NCI-H82 (cell line): ENCODE data around the gene SLC29A3.
"Not testable (repeated sequence)": the region's sequence is repeated elsewhere in the genome, so short reads cannot be mapped to it uniquely, and the experiment has no call there.

Source experiments
- DNase-seq: peaks from one replicate; lab custom pipeline; 2025; lab: John Stamatoyannopoulos, UW

SLC29A3 gene

GRCh38 chr10:71283876-71284275, 35.2 kb upstream of the SLC29A3 start:
- DNase-seq = no peak

DNA sequence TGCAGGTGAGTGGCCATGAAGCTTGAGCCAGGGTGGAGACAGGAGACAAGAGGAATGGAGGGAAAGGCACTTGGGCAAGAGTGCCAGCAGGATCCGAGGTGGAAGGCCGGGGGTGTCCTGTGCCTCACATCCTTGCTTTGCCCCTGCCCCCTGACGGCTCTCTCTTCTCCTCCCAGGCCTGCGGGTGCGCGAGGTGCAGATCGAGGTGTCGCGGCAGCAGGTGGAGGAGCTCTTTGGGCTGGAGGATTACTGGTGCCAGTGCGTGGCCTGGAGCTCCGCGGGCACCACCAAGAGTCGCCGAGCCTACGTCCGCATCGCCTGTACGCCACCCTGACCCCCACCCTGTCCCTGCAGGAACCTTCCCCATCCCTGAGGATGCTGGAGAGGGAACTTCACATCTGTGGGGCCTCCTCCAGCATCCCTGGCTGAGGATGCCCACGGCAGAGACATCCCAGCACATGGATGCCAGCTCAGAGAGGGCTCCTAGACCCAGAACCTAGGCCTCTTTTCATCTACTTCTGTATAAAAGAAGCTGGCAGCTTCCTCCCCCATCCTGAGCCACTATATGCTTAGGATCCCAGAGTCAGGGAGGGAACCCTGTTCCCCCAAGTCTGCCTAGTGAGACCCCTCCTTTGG, 34.4 kb upstream of the SLC29A3 start:
- DNase-seq = no peak

GRCh38 chr10:71285180-71285545, 33.9 kb upstream of the SLC29A3 start:
- DNase-seq = peak; percentile 67

DNA sequence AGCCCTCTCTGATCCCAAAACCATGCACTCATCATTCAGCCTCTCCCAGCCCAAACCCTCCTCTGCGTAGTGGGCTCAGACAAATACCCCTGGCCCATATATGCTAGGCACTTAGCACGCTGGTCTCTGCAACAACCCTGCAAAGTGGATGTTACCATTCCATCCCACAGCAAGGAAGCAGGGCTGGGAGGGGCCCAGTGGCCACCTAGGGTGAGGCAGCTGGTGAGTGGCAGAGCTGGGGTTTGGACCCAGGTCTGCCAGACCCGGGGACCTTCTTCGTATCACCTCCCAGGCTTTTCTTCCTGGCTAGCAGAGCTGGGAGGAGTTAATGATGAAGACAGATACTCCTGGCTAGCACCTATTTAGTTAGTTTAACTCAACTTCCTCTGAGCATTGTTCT, 33.1 kb upstream of the SLC29A3 start:
- no peak for DNase-seq

- no peak for DNase-seq
Observed at GRCh38 chr10:71286521-71287294, 32.4 kb upstream of the SLC29A3 start.

- no peak for DNase-seq
Observed at GRCh38 chr10:71287456-71287855, 31.6 kb upstream of the SLC29A3 start.

- no peak for DNase-seq
Observed at GRCh38 chr10:71288461-71288860, 30.6 kb upstream of the SLC29A3 start.

- DNase-seq = no peak
Observed at GRCh38 chr10:71289421-71290130, 29.5 kb upstream of the SLC29A3 start.

DNA sequence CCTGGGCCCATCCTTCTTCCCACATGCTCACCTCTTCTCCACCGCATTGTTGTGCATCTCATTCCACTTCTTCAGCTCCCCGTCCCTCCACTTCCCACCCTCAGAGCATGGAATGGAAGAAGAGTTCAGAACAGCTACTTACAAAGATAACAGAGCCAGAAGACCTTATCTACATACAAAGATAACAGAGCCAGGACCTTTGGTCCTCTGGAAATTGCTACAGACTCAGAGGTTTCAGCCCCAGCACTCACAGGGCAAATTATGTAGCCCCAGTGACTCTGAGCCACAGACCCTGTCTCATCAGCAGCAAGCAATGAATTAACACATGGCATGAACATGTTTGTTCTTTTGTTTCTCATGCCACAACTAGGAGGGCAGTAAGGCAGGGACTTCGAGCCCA, 28.7 kb upstream of the SLC29A3 start:
- DNase-seq = no peak

DNA sequence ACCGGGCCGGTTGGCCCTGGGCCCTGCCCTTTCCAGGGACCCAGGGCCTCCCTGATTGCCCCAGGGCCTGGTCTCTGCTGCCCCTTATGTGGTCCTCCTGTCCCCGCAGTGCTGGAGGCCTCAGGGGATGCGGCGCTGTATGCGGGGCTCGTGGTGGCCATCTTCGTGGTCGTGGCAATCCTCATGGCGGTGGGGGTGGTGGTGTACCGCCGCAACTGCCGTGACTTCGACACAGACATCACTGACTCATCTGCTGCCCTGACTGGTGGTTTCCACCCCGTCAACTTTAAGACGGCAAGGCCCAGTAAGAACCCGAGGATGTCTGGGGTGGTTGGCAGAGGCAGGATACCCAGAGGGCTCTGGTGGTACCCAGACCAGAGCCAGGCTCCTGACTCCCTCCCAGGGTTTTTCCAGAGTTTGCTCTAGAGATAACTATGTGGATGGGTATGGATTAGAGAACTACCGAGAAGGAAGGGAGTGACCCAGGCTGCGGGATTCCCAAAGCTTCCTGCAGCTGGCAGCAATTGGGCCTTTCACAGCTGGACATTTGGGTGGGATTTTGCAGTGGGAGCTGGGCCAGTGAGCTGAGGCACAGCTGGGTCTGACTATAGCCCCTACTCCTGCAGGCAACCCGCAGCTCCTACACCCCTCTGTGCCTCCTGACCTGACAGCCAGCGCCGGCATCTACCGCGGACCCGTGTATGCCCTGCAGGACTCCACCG, 28.1 kb upstream of the SLC29A3 start:
- no peak for DNase-seq

DNA sequence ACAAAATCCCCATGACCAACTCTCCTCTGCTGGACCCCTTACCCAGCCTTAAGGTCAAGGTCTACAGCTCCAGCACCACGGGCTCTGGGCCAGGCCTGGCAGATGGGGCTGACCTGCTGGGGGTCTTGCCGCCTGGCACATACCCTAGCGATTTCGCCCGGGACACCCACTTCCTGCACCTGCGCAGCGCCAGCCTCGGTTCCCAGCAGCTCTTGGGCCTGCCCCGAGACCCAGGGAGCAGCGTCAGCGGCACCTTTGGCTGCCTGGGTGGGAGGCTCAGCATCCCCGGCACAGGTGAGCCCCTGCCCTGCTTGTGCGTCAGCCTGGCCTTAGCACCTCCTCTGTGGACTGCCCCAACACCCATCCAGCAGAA, 27.5 kb upstream of the SLC29A3 start:
- no peak for DNase-seq

GRCh38 chr10:71292624-71293445, 26.2 kb upstream of the SLC29A3 start:
- no peak for DNase-seq

GRCh38 chr10:71293446-71294084, 25.5 kb upstream of the SLC29A3 start:
- DNase-seq = no peak

- no peak for DNase-seq
Observed at GRCh38 chr10:71294091-71294561, 24.9 kb upstream of the SLC29A3 start.

GRCh38 chr10:71294856-71295255, 24.2 kb upstream of the SLC29A3 start:
- no peak for DNase-seq

- no peak for DNase-seq
Observed at GRCh38 chr10:71295641-71296040, 23.4 kb upstream of the SLC29A3 start.

- DNase-seq = no peak
Observed at GRCh38 chr10:71296086-71296485, 23.0 kb upstream of the SLC29A3 start.

- DNase-seq = not testable (repeated sequence)
Observed at GRCh38 chr10:71296811-71297210, 22.2 kb upstream of the SLC29A3 start.

DNA sequence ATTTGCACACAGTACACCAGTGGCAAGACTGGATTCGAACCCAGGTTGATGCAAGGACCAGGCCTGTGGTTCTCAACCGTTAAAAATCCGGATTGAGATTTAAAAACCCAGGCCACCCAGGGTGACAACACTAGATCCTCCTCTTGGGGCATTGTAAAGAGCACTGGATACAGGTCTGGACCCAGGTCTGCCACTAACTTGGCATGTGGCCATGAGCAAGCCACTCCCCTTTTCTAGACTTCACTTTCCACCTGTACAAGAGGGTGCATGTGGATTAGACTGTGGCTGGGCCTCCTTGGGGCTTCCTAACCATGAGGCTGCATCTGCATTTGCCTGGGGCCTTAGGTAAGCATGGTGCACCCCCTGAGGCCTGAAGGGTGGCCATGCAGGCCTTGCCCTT, 21.7 kb upstream of the SLC29A3 start:
- DNase-seq = no peak

DNA sequence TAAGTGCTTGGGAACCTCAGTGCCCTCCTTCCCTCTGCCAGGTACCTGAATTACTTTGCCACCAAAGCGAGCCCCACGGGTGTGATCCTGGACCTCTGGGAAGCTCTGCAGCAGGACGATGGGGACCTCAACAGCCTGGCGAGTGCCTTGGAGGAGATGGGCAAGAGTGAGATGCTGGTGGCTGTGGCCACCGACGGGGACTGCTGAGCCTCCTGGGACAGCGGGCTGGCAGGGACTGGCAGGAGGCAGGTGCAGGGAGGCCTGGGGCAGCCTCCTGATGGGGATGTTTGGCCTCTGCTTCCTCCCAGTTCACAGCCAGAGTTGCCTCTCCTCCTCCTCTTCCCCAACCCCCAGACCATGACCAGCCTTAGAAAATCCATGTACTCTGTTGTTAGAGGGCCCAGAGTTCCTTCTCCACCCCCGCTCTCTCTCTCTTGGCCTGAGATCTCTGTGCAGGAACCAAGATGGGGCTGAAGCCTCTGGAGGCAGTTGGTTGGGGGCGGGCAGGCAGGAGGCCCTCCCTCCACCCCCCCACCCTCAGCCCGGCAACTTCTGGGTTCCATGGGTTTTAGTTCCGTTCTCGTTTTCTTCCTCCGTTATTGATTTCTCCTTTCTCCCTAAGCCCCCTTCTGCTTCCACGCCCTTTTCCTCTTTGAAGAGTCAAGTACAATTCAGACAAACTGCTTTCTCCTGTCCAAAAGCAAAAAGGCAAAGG, 19.8 kb upstream of the SLC29A3 start:
- DNase-seq = no peak
